ENCODE data around the gene WDR81. TPM values are rescaled to one million over a fixed set of nuclear protein-coding genes. Genes with fewer than 3 reads are reported as not detected.

WDR81 gene
- total RNA-seq, 1 experiment from 2014 or later = 29.5 TPM

GRCh38 chr17:1754430-1755112 is 30.1 kb downstream of the WDR81 start:
- H3K27ac ChIP-seq (ENCODE audit: low read length) = no peak overlapping the region
- in situ Hi-C loops (cut with HindIII; ENCODE audit: low pct_unique_long_range_greater_than_20kb, low sequenced_read_pairs) = no loop called here
- BruUV-seq (replicated peaks) = no TSS peak
- no peak overlapping the region for H3K4me3 ChIP-seq (ENCODE audit: low read depth in 2 of 2, low read length in 2 of 2)
- ChIA-PET CTCF (no interaction called here), POLR2A (no interaction called here)
- peaks cover 5% of the 10 kb centered on the region; the same call in 1 of the 2 replicates for H3K4me1 ChIP-seq (ENCODE audit: control insufficient read depth, insufficient read depth, low read length)
- intact Hi-C loops (cut with micrococcal nuclease; ENCODE audit: unreplicated experiment) = no loop called here
- no peaks in the 10 kb centered on the region for H3K36me3 ChIP-seq (ENCODE audit: control insufficient read depth, insufficient read depth, low read length)
- DNase-seq (ENCODE audit: low read depth, low spot score) (no peak), ATAC-seq (no peak)
- H3K9me3 ChIP-seq (ENCODE audit: control insufficient read depth, insufficient read depth, low read depth, low read length) = no peaks in the 10 kb centered on the region
- TF ChIP-seq CTCF (IDR thresholded peaks at IDR 0.05) = no peak
- TF ChIP-seq TCF7L2 (IDR thresholded peaks at IDR 0.05; ENCODE audit: low read depth, low read length) = no peak
- no peak for TF ChIP-seq REST (IDR thresholded peaks at IDR 0.05; ENCODE audit: insufficient read depth in 1 of 2, low read depth in 2 of 2, low read length in 1 of 2)
- TF ChIP-seq SIN3A (IDR thresholded peaks at IDR 0.05; ENCODE audit: borderline replicate concordance, insufficient read depth, low read depth, low read length) = no peak
- TF ChIP-seq POLR2AphosphoS5 (IDR thresholded peaks at IDR 0.05; ENCODE audit: low read depth, low read length) = no peak
- no peaks in the 10 kb centered on the region for H3K27me3 ChIP-seq (ENCODE audit: control insufficient read depth, insufficient read depth, low read length)

GRCh38 chr17:1755252-1755826 is 30.8 kb downstream of the WDR81 start:
- CTCF ChIA-PET = no interaction called here
- POLR2A ChIA-PET = no interaction called here

More at GRCh38 chr17:1755252-1755826, 30.8 kb downstream of the WDR81 start:
- Histone ChIP-seq H3K4me1 (ENCODE audit: control insufficient read depth, insufficient read depth, low read length) (peaks cover 5% of the 10 kb centered on the region; the same call in 1 of the 2 replicates), H3K36me3 (ENCODE audit: control insufficient read depth, insufficient read depth, low read length) (no peaks in the 10 kb centered on the region), H3K4me3 (ENCODE audit: low read depth in 2 of 2, low read length in 2 of 2) (no peak overlapping the region), H3K27me3 (ENCODE audit: control insufficient read depth, insufficient read depth, low read length) (no peaks in the 10 kb centered on the region), H3K27ac (ENCODE audit: low read length) (no peak overlapping the region), H3K9me3 (ENCODE audit: control insufficient read depth, insufficient read depth, low read depth, low read length) (no peaks in the 10 kb centered on the region)
- in situ Hi-C loops (cut with HindIII; ENCODE audit: low pct_unique_long_range_greater_than_20kb, low sequenced_read_pairs) = no loop called here
- DNase-seq (ENCODE audit: low read depth, low spot score) (no peak), ATAC-seq (peak; percentile 31; the same call in 1 of the 2 replicates)
- TF ChIP-seq REST (IDR thresholded peaks at IDR 0.05; ENCODE audit: insufficient read depth in 1 of 2, low read depth in 2 of 2, low read length in 1 of 2) (no peak), SIN3A (IDR thresholded peaks at IDR 0.05; ENCODE audit: borderline replicate concordance, insufficient read depth, low read depth, low read length) (no peak), POLR2AphosphoS5 (IDR thresholded peaks at IDR 0.05; ENCODE audit: low read depth, low read length) (no peak), CTCF (IDR thresholded peaks at IDR 0.05) (no peak), TCF7L2 (IDR thresholded peaks at IDR 0.05; ENCODE audit: low read depth, low read length) (no peak)
- no TSS peak for BruUV-seq (replicated peaks)
- intact Hi-C loops (cut with micrococcal nuclease; ENCODE audit: unreplicated experiment) = no loop called here

Data from Panc1 (cell line).